WI38 (cell line): ENCODE measurements around the gene TDRD7.

ENCODE experiments used
- H3K4me3 ChIP-seq: 2 replicates; pipeline ENCODE4 v1.5.1; 2011; ENCODE audit warnings: low read depth, mild to moderate bottlenecking, control low read depth, low read length
- TF ChIP-seq, protein P1 (sequence below): IDR thresholded peaks from 2 replicates; pipeline ENCODE4 v1.5.1; 2012; ENCODE audit warnings: low read depth, mild to moderate bottlenecking, control low read depth, low read length

TDRD7 gene

DNA sequence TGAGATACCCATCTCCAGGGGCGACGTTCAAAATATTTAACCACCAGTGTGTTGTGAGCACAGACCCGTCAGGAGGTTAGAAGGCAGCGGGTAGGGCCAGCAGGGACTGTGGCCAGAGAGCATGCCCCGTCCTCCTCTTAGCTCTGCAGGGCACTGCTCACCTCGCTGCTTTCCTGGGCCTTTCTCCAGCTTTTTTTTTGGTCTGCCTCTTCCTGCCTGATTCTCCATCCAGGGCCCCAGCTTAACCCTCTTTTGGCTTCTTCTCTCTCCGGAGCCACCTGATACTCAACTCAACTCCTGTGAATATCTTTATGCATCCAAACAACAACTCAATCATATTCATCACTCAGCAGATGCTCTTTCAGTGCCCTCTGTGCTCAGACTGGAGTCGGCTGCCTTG lies 133.6 kb downstream of the TDRD7 start:
- TF ChIP-seq, protein P1, sequence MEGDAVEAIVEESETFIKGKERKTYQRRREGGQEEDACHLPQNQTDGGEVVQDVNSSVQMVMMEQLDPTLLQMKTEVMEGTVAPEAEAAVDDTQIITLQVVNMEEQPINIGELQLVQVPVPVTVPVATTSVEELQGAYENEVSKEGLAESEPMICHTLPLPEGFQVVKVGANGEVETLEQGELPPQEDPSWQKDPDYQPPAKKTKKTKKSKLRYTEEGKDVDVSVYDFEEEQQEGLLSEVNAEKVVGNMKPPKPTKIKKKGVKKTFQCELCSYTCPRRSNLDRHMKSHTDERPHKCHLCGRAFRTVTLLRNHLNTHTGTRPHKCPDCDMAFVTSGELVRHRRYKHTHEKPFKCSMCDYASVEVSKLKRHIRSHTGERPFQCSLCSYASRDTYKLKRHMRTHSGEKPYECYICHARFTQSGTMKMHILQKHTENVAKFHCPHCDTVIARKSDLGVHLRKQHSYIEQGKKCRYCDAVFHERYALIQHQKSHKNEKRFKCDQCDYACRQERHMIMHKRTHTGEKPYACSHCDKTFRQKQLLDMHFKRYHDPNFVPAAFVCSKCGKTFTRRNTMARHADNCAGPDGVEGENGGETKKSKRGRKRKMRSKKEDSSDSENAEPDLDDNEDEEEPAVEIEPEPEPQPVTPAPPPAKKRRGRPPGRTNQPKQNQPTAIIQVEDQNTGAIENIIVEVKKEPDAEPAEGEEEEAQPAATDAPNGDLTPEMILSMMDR = no peak
- no peak overlapping the region for H3K4me3 ChIP-seq
